Activated naive CD4-positive, alpha-beta T cell treated with anti-CD3 and anti-CD28 coated beads, Interleukin-2, amount 50 U/mL, for 72 hours (primary cell): ENCODE data around the gene ZNF573. TPM values are rescaled to one million over a fixed set of nuclear protein-coding genes. Genes with fewer than 3 reads are reported as not detected.
"Not testable (repeated sequence)": the region's sequence is repeated elsewhere in the genome, so short reads cannot be mapped to it uniquely, and the experiment has no call there.

Experiments used
- ATAC-seq, 2 donors: fragments of 150-1000 bp; cut with Tn5 transposase; 2 replicates each; pipeline ENCODE4 v1.10.0; 2021; ENCODE audit warnings: mild to moderate bottlenecking in 2 of 2, moderate library complexity in 2 of 2
- DNase-seq, 2 donors: peaks; one replicate each; pipeline ENCODE4 v3.0.0; 2021 to 2022; ENCODE audit warnings: low spot score in 2 of 2
- H3K27ac Mint-ChIP-seq, 2 donors: one replicate each; pipeline ENCODE4 v1.8.0; 2022; ENCODE audit warnings: mild to moderate bottlenecking in 2 of 2, mixed read lengths in 2 of 2
- H3K36me3 Mint-ChIP-seq, 2 donors: one replicate each; pipeline ENCODE4 v1.8.0; 2022; ENCODE audit warnings: mixed read lengths in 2 of 2
- H3K9me3 Mint-ChIP-seq, 2 donors: one replicate each; pipeline ENCODE4 v1.8.0; 2022; ENCODE audit warnings: mixed read lengths in 2 of 2
- total RNA-seq, 2 donors: library from RNA; stranded (reverse); gene quantifications; one replicate each; pipeline ENCODE4 v1.2.3, GENCODE V29; 2022

The ZNF573 gene
- total RNA-seq: 1 to 10 TPM; 8.2 to 8.9 TPM

DNA sequence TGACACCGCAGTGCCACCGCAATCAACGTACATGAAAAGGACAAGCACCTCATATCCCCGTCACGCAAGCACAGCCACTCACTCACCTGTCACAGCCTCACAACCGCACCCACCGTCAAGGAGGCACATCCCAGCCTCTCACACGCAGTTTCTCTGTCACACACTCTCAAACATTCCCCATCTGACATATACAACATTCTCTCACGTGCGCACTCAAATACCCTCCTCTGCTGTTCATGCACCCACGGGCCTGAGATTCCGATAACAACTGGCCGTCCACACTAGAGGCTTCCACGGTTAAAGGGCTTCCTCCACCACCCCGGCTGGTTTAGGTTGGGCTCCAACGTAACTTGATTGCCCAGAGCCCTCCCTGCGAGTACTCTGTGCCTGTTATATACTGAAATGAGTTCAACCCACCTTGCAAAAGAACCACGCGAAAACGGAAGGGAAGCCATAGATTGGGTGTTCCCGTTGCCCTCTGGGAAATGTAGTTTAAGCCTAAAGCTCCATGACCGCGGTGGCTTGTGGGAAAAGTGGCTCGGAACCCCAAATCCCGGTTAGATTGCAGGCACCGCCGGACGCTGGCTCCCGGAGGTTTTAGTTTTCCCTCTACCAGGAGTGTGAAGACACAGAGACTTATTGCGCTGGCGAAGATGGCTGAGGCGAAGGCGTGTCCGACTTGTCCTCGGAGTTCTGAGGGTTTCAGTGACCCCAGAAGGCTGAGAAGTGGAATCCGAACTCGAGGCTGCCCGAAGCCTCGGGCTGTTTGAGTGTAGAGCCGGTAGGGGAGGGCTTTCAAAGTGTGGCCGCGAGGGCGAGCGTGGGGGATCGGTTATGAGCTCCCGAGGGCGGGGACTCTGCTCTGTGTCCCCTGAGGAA, at the start of gene ZNF573:
Gene ZNF573 (minus strand): TSS at position 460 of the 879 bp plus-strand sequence. CDS start 5,857 bp downstream, outside the sequence.
- peak within 1 kb of the TSS; percentile 98 to 99 for H3K27ac Mint-ChIP-seq
- peak; percentile 91 to 96 for ATAC-seq
- peak; percentile 76 to 89 for DNase-seq
- peaks cover 6 to 22% of the 10 kb centered on the region in 2 donors for H3K9me3 Mint-ChIP-seq
- H3K36me3 Mint-ChIP-seq: peaks cover 27 to 44% of the 10 kb centered on the region in 2 donors

GRCh38 chr19:37817180-37817981, 38.0 kb upstream of the ZNF573 start:
- DNase-seq: peak; percentile 33 to 54
- peak; percentile 38 to 57 for ATAC-seq
- H3K9me3 Mint-ChIP-seq: peaks cover 36 to 37% of the 10 kb centered on the region in 2 donors
- H3K27ac Mint-ChIP-seq: peak overlapping the region in 1 of 2 donors; percentile 25
- H3K36me3 Mint-ChIP-seq: peaks cover 14 to 46% of the 10 kb centered on the region in 2 donors

DNA sequence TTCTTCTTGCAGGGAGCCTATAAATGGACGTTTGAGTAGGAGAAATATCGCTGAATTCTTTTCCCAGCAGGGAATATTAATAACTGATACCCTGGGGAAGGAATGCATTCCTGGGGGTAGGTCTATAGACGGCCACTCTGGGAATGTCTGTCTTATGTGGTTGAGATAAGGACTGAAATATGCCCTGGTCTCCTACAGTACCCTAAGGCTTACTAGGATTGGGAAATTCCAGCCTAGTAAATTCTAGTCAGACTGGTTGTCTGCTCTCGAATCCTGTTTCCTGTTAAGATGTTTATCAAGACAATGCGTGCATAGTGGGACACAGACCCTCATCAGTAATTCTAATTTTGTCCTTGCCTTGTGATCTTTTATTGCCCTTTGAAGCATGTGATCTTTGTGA, 36.2 kb upstream of the ZNF573 start:
- Mint-ChIP-seq H3K9me3 (peaks cover 28 to 29% of the 10 kb centered on the region in 2 donors), H3K36me3 (peaks cover 20 to 43% of the 10 kb centered on the region in 2 donors)
- not testable (repeated sequence) for DNase-seq, ATAC-seq, H3K27ac Mint-ChIP-seq

DNA sequence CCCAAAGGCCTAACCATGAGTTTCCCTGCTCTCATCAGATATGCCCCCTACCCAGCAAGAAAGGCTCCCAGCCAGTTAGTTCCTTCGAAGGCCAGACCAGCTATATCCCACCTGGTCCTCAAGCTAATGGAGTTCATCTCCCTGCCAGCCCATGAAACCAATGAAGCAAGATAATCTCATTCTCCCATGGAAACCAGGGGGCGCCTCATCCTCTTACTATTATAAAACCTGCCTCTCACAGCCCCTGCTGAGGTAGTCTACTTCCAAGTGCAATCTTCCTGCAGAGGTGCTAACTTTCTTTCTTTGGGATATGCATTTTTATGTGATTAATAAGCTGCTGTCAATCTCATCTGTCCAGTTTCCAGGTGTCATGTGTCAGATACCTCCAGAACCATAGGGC, 34.0 kb upstream of the ZNF573 start:
- Mint-ChIP-seq H3K27ac (no peak overlapping the region), H3K36me3 (peaks cover 26 to 36% of the 10 kb centered on the region in 2 donors), H3K9me3 (peaks cover 16 to 25% of the 10 kb centered on the region in 2 donors)
- ATAC-seq (no peak), DNase-seq (no peak)

DNA sequence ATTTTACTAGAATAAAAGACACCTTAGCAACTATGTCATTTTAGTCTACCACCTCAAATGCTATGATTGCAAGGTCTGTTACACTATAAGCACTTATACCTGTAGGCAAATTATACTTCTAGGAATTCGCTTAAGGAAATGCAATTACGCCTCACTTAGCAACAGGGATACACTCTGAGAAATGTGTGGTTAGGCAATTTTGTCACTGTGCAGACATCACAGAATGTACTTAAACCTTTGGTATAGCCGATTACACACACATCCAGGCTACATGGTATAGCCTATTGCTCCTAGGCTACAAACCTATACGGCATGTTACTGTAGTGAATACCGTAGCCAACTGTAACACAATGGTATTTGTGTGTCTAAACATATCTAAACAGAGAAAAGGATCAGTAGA, 30.0 kb upstream of the ZNF573 start:
- Mint-ChIP-seq H3K36me3 (peaks cover 33 to 39% of the 10 kb centered on the region in 2 donors), H3K9me3 (peaks cover 23 to 35% of the 10 kb centered on the region in 2 donors), H3K27ac (no peak overlapping the region)
- ATAC-seq (no peak), DNase-seq (no peak)

GRCh38 chr19:37803249-37803840, 24.0 kb upstream of the ZNF573 start:
- Mint-ChIP-seq H3K27ac (no peak overlapping the region), H3K36me3 (peaks cover 57 to 60% of the 10 kb centered on the region in 2 donors), H3K9me3 (peaks cover 58 to 64% of the 10 kb centered on the region in 2 donors)
- ATAC-seq (no peak), DNase-seq (no peak)

DNA sequence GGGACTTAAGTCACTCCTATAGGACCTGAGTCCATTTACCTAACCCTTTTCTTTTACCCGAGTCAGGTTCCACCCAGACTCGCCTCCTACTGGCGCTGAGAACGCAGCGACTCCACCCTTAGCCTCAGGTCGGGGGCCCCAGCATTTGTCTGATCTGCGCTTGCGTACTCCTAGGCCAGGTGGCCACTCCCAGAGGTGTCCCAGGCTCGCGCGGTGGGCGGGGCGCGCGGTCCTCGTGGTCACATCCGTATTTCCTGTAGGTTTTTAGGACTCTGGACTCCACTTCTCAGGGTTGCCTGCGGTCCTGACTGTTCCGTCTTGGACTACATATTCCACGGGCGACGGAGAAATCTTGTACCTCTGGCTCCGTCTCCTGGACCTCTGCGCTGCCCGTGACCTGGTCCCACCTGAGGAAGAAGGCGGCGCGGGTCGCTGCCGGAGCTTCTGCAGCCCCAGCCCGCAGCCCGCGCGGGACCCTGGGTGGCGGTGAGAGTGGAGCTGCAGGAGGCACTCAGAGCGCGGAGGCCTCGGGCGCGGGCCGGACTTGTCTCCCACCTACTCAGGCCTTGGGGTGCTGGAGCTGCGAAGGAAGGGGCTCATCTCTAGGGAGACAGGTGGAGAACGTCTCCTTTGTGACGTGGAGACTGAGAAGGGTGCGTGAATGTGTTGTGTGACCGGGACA, 11.0 kb upstream of the ZNF573 start:
- H3K36me3 Mint-ChIP-seq: peaks cover 39 to 45% of the 10 kb centered on the region in 2 donors
- DNase-seq (no peak), ATAC-seq (no peak)
- H3K9me3 Mint-ChIP-seq: peaks cover 34 to 44% of the 10 kb centered on the region in 2 donors
- no peak overlapping the region for H3K27ac Mint-ChIP-seq

- peak overlapping the region; percentile 98 to 99 for H3K27ac Mint-ChIP-seq
- ATAC-seq: peak in 1 of 2 donors; percentile 3
- peaks cover 6 to 22% of the 10 kb centered on the region in 2 donors for H3K9me3 Mint-ChIP-seq
- H3K36me3 Mint-ChIP-seq: peaks cover 29 to 48% of the 10 kb centered on the region in 2 donors
- DNase-seq: no peak
Measured at GRCh38 chr19:37778613-37779126, 716 bp downstream of the ZNF573 start.

DNA sequence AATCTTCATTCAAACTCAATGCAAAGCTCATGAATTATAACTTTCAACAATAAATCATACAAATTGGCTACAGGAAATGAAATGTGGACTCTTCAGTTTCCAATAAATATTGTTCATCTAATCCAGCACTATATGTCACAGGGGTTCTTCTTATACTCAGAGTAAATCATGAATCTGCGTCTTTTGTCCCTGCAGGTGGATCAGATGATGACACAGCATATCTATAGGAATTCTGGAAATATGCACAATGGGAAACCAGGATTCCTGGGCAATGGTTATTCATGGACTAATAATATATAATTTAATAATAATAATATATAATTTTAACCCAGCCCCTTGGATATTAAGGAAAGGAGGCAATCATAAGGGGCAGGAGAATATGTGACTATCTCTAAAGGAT, 8.4 kb downstream of the ZNF573 start:
- Mint-ChIP-seq H3K9me3 (peaks cover 13 to 26% of the 10 kb centered on the region in 2 donors), H3K36me3 (peaks cover 54 to 67% of the 10 kb centered on the region in 2 donors), H3K27ac (no peak overlapping the region)
- ATAC-seq: no peak
- no peak for DNase-seq

DNA sequence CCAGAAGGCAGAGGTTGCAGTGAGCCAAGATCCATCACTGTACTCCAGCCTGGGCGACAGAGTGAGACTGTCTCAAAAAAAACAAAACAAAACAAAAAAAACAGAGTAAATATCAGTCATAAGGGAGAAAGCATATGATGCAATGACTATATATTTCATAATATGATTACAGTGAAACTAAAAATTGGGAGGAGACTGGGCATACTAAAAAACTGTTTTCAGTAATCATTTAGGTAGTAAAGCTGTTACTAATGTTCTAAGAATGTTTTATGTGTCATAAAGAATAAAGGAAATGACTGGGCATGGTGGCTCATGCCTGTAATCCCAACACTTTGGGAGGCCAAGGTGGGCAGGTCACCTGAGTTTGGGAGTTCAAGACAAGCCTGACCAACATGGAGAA, 15.9 kb downstream of the ZNF573 start:
- Mint-ChIP-seq H3K27ac (peak overlapping the region in 1 of 2 donors; percentile 33), H3K36me3 (peaks cover 37 to 73% of the 10 kb centered on the region in 2 donors), H3K9me3 (peaks cover 17 to 20% of the 10 kb centered on the region in 2 donors)
- DNase-seq (peak in 1 of 2 donors; percentile 10), ATAC-seq (peak; percentile 76 to 96)

DNA sequence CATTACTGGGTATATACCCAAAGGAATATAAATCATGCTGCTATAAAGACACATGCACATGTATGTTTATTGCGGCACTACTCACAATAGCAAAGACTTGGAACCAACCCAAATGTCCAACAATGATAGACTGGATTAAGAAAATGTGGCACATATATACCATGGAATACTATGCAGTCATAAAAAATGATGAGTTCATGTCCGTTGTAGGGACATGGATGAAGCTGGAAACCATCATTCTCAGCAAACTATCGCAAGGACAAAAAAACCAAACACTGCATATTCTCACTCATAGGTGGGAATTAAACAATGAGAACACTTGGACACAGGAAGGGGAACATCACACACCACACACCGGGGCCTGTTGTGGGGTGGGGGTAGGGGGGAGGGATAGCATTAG, 21.7 kb downstream of the ZNF573 start:
- not testable (repeated sequence) for DNase-seq, H3K27ac Mint-ChIP-seq, ATAC-seq
- Mint-ChIP-seq H3K9me3 (peaks cover 9 to 21% of the 10 kb centered on the region in 2 donors), H3K36me3 (peaks cover 34 to 56% of the 10 kb centered on the region in 2 donors)

- DNase-seq: no peak
- Mint-ChIP-seq H3K36me3 (peaks cover 86 to 88% of the 10 kb centered on the region in 2 donors), H3K9me3 (peaks cover 60 to 61% of the 10 kb centered on the region in 2 donors), H3K27ac (no peak overlapping the region)
- ATAC-seq: no peak
Measured at GRCh38 chr19:37738371-37738770, 41.0 kb downstream of the ZNF573 start.

DNA sequence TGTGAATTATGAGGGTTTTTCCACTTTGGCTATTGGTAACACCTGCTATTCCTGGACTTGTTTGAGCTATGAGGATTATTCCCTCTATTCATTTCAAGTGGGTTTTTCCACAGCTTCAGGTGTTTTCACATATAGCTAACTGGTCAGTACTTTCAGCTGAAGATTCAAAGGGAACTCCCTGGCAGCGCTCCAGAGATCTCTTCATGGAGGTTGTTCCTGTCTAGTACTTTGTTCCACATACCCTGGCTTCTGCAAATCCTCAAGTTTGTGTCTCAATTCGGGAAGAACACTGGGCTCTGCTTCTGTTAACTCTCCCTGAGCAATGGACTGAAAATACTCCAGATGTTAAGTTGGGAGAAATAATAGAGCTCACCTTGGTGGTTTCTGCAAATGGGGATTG, 54.2 kb downstream of the ZNF573 start:
- no peak overlapping the region for H3K27ac Mint-ChIP-seq
- H3K9me3 Mint-ChIP-seq: peaks cover 4 to 24% of the 10 kb centered on the region in 2 donors
- no peak for DNase-seq
- peaks cover 5 to 18% of the 10 kb centered on the region in 2 donors for H3K36me3 Mint-ChIP-seq
- ATAC-seq: no peak

DNA sequence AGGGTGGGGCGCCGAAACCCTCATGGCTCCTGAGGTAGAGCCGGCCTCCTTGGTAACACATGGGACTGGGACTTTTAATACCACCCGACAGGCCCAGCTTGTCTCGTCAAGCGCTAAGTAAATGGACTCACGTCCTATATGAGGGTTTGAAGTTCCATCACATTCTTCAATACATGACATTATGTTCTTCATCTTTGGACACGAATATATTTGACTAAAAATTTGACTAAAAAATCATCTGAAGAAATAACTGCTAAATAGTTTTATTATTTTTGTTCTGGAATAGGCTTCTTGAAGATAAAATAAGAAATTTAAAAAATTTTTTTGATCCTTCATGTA, 59.5 kb downstream of the ZNF573 start:
- Mint-ChIP-seq H3K27ac (peak overlapping the region; percentile 84 to 95), H3K36me3 (peaks cover 19 to 33% of the 10 kb centered on the region in 2 donors), H3K9me3 (peaks cover 0 to 17% of the 10 kb centered on the region in 2 donors)
- no peak for DNase-seq
- no peak for ATAC-seq

GRCh38 chr19:37719111-37719926, 60.1 kb downstream of the ZNF573 start, which contains the start of gene ZNF607:
Gene ZNF607 (minus strand): TSS chr19:37719761. CDS start chr19:37711618, 8,143 bp downstream.
- DNase-seq (peak; percentile 84 to 92), ATAC-seq (peak; percentile 93 to 96)
- Mint-ChIP-seq H3K9me3 (peaks cover 0 to 17% of the 10 kb centered on the region in 2 donors), H3K36me3 (peaks cover 19 to 33% of the 10 kb centered on the region in 2 donors), H3K27ac (peak within 1 kb of the TSS; percentile 84 to 95)
